Left colon (tissue), 2 donors: ENCODE results near the gene SDK1. TPM values are rescaled to one million over a fixed set of nuclear protein-coding genes. Genes with fewer than 3 reads are reported as not detected.

ENCODE experiments used
- ATAC-seq: fragments of 200-7000 bp; cut with Tn5 transposase; one replicate; pipeline ENCODE4 v1.9.1; 2020; ENCODE audit warnings: mild to moderate bottlenecking, moderate library complexity
- DNase-seq, 2 donors: peaks; one replicate each; pipeline ENCODE4 v3.0.0-alpha.2; 2020
- intact Hi-C, 2 donors: fragments of 100-400 bp; cut with DNase I in 1 of 2; cut with micrococcal nuclease in 1 of 2; formaldehyde crosslinking; loops; one replicate each; pipeline versions ENCODE4 v1.11.2 to v1.14.0; 2022; cut with DNase I, micrococcal nuclease
- total RNA-seq, 2 donors: library from RNA; stranded (reverse); fragmentation: NEBNext Ultra II Directional; extraction: Animal tissue kit (Norgen Biotek cat#: 25700); gene quantifications; one replicate each; pipeline ENCODE4 v1.2.1, GENCODE V29; 2021
- donor health status: DM: no; HTN: no; CAD: no.
- donor health status: DM: yes; HTN: yes; CAD: no.

SDK1 gene
- total RNA-seq, 2 donors from 2014 or later = 3.4 to 5.8 TPM

DNA sequence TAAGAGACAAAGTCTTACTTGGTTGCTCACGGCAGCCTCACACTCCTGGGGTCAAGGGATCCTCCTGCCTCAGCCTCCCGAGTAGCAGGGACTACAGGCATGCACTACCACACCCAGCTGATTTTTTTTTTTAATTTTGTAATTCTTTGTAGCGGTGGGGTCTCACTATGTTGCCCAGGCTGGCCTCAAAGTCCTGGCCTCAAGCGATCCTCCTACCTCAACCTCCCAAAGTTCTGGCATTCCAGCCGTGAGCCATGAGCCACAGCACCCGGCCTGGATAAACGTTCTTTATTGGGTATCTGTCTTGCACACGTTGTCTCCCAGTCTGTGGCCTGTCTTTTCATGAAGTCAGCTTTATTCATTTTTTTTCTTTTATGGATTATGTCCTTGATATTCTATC, 744.9 kb downstream of the SDK1 start:
- DNase-seq (no peak), ATAC-seq (no peak)
- intact Hi-C loops = no loop called here

DNA sequence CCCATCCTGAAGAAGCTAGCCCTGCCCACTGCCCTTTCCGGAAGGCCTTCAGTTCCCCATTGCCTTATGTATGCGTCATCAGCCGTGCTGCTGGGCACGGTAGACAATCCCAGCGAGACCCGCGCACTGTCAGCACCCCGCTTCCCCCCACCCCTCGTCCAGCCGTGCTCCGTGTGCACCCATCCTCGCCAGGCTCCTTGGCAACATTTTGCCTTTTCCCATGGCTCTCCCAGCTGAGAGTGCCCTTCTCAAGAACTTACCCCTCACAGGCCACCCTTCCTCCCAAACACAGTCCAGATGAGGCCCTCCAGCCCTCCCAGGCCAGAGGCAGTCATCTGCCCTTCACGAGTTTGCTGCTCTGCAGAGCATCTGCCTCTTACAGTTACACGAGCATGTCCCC, 747.3 kb downstream of the SDK1 start:
- no peak for ATAC-seq
- intact Hi-C loops = no loop called here

DNA sequence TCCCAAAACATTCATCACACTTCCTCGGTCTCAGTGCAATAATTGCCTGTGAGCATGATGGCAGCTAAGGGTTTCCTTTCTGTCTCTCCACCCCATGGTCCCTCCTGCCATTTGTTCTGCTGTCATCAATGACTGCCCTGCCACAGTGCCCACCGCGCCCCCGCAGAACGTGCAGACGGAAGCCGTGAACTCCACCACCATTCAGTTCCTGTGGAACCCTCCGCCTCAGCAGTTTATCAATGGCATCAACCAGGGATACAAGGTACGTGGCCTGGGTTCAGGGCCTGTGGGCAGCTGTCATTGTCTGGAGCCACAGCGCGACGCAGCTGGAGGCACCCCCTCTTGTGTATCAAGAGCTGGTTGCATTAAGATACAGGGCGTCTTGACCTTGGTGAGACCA, 748.1 kb downstream of the SDK1 start:
- DNase-seq (no peak), ATAC-seq (no peak)
- intact Hi-C loops = no loop called here

More for the DNA sequence above, 747.3 kb downstream of the SDK1 start:
- no peak for DNase-seq

DNA sequence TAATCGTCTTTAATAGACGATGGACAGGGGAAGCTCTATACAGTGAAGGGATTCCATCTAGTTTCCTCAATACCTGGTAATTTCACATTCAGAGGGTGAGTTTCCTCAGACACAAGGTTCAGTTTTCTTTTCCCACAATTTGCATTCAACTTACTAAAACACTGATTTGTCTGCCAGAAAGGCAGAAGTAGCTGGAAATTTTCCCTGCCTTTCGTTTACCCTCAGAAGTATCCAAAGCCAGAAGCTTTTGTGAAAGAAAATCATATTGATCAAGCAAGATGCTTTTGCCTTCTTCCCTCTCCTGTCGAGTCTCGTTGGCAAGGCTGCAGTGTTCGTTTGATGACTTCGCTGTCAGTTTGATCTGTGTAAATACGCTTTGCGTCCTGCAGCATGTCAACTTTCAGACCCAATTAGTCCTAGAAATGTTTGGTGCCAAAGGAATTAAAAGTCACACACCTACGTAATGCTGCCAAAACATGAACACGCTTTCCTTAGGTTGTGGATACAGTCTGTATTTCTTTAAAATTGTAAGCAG, 749.1 kb downstream of the SDK1 start:
- DNase-seq (no peak), ATAC-seq (no peak)
- intact Hi-C loops = no loop called here

DNA sequence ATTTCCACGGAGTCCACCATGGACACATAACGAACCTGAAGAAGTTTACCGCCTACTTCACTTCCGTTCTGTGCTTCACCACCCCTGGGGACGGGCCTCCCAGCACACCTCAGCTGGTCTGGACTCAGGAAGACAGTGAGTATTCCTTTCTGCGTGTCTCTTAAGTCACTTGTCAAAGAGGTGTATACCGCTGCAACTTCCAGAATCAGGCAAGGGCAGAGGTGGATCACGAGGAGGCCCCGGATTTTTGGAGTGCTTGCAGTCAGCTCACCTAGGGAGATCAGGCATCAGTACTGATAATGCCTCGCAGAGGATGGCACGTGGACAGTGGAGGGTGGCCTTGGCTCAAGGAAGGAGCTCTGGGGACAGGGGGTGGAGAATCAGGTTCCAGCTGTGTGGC, 750.6 kb downstream of the SDK1 start:
- intact Hi-C loops = no loop called here
- DNase-seq (no peak), ATAC-seq (no peak)

DNA sequence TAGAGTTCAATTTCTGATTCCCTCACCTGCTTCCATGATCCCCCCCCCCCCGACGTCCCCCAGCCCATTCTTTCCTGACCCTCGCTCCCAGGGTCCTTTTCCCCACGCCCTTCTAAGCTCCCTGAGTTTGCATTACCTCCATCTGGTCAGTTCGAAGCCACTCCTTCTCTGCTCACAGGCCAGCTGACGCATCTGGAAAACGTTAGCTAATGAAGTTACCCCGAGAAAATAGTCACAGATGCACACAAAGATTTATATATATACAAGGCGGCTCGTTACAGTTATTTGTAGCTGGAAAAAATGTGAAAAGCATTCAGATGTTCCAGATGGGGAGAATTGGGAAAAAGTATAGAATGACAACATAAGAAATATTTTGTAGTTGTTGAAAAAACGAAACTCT, 751.1 kb downstream of the SDK1 start:
- ATAC-seq = no peak
- DNase-seq = no peak
- intact Hi-C loops = no loop called here

DNA sequence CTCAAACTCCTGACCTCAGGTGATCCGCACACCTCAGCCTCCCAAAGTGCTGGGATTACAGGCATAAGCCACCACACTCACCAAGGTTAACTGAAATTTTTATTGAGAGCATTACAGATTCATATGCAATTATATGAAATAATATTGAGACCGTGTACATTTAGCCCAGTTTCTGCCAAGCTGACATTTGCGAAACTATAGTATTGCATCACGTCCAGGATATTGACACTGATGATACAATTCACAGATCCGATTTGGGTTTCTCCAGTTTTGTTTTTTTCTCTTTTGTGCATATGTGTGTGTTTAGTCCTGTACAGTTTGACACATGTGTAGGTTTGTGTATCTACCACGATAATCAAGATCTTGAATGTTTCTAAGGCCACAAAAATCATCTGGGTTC, 753.1 kb downstream of the SDK1 start:
- intact Hi-C loops = no loop called here
- DNase-seq = no peak
- no peak for ATAC-seq

DNA sequence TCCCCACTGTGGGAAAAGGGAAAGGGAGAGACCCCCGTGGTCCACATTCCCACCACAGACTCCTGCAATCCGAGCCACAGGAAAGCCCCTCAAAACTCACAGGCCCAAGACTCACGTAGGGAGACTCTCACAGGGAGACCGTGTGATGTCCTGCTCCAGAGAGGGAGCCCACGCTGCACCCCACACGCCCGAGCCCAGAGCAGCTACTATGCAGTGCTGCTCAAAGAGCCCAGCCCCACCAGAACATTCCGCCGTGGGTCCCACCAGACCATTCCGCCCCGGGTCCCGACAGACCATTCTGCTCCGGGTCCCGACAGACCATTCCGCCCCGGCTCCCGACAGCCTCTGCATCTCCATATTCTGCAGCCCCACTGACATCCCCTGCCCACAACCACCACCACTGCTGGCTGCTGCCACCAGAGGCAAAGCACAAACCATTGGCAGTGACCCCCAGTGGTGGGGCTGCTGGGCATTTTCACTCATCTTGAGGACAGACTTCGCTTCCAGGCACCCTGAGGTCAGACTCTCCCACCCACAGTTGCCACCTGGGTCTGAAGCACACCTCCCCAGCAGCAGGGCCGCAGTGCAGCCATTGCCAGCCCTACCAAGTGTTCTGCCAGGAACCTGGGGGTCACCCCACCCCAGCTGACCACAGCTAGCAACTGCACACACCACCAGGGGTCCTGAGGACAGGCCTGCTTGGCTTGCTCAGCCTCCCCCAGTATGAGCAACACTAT, 755.7 kb downstream of the SDK1 start:
- ATAC-seq = no peak
- DNase-seq = no peak
- intact Hi-C loops = no loop called here

DNA sequence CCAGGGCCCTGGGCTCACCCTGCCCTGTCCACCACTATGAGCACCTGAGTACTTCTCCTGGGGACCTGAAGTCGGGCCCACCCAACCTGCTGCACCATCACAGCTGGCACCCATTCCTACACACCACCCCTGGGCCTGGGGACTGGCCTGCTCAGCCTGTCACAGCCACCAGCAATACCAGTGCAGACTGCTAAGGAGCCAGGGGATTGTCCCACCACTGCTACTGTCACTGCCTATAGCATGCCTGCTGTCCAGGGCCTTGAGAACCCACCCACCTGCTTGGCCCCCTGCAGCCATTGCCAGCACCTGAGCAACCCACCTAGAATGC, 756.2 kb downstream of the SDK1 start:
- no peak for ATAC-seq
- intact Hi-C loops = no loop called here
- DNase-seq = no peak

DNA sequence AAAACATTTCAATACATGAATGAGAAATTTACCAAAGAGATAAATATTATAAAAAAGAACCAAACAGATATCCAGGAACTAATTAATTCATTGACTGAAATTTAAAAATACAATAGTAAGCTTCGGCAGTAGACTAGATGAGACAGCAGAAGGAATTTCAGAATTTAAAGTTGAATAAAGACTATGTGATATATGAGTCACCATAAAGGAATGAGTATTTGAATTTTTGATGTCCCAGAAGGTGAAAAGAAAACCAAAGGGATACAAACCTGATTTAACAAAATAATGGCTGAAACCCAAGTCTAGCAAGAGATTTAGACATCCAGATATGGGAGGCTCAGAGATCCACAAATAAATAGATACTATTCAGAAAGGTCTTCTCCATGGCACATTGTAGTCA, 757.1 kb downstream of the SDK1 start:
- no peak for ATAC-seq
- no peak for DNase-seq
- intact Hi-C loops = no loop called here

DNA sequence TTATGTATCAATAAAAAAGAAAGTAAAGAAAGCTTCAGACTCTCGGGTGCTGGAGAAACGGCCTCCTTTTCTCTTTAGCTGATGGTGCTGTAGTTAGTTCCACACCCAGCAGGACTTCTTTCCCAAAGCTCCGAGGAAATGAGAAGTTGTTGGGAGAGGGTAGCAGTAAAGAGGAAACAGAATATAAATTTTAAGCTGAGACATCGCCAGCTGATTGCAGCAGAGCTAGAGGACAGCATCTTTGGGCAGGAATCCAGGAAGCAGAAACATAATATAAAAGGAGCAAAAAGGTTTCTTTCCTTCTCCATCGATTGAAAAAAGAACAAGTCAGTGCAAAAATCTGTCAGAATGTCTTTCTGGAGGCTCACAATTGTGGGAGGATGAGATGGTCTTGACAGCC, 764.1 kb downstream of the SDK1 start:
- intact Hi-C loops = no loop called here
- DNase-seq (no peak), ATAC-seq (no peak)

DNA sequence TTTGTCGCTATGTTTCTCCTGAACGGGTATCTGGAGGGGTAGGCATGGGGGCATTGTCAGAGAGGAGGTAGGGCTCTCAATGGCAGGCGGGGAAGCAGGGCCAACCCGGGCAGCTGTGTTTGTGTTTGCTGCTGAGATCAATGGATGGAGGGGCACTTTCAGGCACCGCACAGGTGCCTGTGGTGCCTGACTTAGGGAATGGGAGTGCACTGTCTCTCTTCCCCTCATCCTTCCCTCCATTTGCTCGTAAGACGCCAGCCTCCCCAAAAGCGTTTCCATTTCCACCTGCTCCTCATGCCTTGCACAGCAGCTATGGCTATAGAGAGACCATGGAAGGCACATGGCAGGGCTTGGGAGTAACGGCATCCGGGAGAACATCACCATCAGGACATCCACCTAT, 765.2 kb downstream of the SDK1 start:
- DNase-seq = no peak
- ATAC-seq = no peak
- intact Hi-C loops = no loop called here

DNA sequence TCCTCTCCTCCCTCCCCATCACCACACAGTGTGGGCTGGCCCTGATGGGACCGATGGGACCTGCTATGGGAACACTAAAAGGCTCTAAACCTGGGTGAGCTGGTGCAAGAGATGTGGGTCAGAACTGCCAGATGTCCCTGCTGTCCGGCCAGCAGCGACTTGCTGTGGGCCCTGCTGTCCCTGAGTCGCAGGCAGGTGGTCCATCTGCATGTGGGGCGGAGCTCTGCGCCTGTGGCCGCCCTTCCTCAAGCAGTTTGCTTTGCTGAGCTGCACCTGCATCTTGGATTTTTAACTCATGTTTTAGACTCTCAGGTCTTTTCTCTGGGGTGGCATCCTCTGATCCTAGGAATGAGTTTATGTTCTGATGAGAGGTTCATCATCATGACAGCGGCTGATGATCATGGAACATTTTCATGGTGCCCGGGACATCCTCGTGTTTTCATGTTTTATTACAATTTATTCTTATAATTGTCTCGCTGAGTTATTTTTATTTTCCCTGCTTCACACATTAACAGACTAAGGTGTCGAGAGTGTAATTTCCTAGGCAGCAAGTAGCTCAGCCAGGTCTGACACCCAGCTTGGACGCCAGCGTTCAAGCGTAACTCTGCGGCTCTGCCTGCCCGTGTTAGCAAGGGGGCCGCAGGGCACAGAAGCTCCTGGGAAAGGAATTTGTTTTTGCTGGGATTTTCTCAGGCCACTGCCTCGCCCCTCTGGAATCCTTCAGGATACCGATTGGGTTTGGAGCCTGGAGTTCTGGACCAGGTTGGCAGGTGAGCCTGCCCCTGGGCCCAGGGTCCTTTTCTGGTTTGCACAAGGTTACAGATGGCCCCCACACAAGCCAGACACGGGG, 765.8 kb downstream of the SDK1 start:
- intact Hi-C loops = no loop called here
- no peak for ATAC-seq

DNA sequence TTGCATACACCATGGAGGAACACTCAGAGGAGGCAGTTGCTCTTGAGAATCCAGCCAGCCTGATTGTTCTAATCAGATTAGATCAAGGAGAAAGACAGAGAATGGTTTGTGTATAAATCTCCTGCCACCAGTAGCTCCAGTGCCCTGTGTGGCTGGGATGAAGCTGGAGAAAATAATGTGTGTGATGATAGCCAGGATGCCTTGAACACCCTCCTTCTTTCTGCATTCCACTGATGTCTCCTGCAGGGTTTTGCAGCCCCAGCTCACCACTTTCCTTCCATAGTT, 766.4 kb downstream of the SDK1 start:
- DNase-seq = no peak
- ATAC-seq = no peak
- intact Hi-C loops = no loop called here

More for the DNA sequence above, 765.8 kb downstream of the SDK1 start:
- DNase-seq = no peak

DNA sequence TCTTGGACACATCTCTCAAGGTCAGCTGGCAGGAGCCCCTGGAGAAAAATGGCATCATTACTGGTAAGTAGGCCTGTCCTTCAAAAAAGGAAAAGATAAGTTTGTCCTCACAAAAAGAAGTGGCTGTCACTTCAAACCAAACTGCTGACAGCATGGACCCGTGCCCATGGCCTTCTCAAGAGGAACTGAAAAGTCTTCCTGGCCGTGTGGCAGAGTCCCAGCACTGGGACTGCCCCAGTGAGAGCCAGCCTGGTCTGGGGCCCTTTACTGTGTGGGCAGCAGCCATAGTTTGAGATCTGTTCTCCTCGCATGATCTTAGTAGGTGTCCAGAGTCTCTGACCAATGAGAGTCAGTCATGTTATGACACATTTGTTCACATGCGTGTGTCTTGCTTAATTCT, 766.8 kb downstream of the SDK1 start:
- no peak for DNase-seq
- intact Hi-C loops = no loop called here
- ATAC-seq = no peak

DNA sequence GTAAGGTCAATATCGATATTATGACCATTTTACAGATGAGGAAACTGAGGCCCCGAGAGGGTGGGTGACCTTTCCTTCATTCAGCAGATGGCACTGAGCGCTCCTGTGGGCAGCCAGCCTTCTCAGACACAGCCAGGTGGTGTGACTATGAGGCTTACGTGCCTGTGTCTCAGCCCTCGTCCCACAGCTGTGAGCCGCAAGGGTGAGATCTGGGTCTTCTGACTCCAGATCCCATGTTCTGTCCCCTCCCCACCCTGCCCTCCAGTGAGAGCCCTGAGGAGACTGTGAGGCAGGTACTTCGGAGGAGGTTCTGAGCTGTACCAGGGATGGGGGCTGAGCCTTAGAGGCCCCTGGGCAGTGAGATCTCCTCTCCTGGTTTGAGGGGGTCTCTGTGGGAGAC, 767.2 kb downstream of the SDK1 start:
- DNase-seq (no peak), ATAC-seq (no peak)
- intact Hi-C loops = no loop called here

DNA sequence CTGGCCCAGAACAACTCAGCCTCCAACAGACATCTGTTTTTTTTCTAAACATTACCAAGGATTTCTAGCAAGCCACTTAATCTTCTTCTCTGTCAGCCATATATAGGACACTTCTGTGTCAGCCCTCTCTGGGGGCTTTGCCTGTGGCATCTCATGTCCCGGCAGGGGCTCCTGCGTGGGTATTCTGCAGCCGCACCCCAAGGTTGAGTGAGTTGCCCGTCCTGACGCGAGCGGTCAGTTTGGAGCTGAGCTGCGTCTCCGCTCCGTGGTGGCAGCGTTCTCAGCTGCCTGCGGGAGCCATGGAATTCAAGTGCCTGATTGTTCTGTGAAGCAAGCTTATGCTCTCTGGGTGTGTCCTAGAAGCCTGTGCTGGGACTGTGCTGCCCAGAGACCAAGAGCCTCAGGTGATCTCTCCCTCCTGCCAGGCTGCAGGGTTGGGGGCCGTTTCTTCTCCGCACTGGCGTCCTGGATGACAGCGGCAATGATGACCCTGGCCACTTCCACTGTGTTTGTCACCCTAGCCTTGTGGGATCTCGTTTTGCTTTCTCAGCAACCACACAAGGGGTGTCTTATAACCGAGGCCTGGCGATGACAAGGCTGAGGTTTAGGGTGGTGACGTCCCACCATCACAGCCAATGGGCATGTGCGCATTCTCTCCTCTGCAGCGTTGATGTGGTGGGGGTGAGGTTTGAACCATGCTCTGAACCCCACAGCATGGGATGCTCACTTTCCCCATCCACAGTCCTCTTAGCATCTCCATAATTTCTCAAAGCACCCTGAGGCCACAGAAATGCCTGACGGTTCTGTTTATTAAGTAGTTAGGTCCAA, 768.4 kb downstream of the SDK1 start:
- DNase-seq = no peak
- no peak for ATAC-seq
- intact Hi-C loops = no loop called here

DNA sequence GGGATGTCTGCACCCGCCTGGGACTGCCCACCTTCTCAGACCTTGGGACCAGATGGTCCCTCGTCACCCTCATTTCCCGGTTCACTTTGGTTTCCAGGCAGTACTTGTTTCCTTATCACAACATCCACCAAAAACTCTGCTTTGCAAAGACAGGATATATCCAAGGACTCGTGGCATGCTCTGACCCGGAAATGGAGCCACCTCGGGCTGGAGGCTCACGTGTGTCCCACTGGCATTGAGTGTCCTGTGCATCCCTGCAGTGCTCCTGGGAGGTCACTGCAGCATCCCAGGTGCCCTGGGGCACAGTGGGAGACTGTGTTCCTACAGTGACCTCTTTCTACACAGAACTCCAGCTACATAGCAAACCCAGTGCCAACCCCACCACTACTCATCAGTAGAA, 769.2 kb downstream of the SDK1 start:
- ATAC-seq (no peak), DNase-seq (no peak)
- intact Hi-C loops = no loop called here

DNA sequence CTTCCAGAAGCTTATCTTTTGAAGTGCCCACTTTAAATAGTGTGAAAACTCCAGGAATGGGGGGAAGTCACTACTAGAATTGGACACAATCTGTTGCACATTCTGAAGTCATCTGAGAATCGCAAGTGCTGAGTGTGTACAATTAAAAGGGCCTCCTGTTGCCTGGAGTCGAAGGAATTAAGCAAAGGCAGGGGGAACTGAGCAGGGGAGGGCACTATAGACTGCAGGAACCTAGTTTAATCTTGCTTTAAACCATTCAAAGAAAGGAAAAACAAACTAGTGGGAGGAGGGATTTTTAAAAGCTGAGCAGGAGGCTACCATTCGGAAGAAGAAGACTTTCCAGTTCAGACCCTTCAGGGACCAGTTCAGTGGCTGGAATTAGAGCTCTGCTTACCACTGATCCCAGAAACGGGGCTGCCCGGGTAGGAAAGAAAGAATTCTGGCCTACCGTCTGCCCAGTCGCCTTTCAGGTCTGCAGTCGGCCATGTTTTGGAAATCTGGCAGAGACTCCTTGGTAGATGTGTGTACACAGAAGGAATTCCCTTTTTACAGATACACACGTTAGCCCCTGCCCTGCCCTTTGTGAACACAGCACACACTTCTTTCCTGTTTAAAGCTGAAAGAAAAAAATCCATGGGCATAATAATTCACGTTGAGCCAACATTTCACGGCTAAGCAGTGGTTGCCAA, 770.5 kb downstream of the SDK1 start:
- intact Hi-C loops = no loop called here
- ATAC-seq (no peak), DNase-seq (no peak)
